HepG2 (cell line): Measurements from ENCODE around the gene CDH12. TPM values are rescaled to one million over a fixed set of nuclear protein-coding genes. Genes with fewer than 3 reads are reported as not detected.

ENCODE experiments used
- ATAC-seq: fragments of 200-7000 bp; cut with Tn5 transposase; 3 replicates; pipeline ENCODE4 v1.9.1; 2020; ENCODE audit warnings: mild to moderate bottlenecking, moderate library complexity
- BruUV-seq: library from RNA; stranded (reverse); fragments of 400-500 nt; replicated peaks from 2 replicates; lab custom pipeline; 2021; lab: Mats Ljungman, UMichigan
- CTCF ChIA-PET: fragments of 300-600 bp; formaldehyde crosslinking; extraction: SDS; loops from one replicate; lab custom pipeline; 2021; ENCODE audit warnings: low total read pairs, inconsistent platforms, low intra/inter-chr PET ratio; lab: Yijun Ruan, JAX
- POLR2A ChIA-PET: fragments of 350-600 bp; sonication (Branson Sonifier 250); formaldehyde crosslinking; loops from one replicate; lab custom pipeline; 2020; ENCODE audit warnings: antibody characterized with exemption, inconsistent platforms; lab: Yijun Ruan, JAX
- DNase-seq: peaks from one replicate; pipeline ENCODE4 v3.0.0-alpha.2; 2015; ENCODE audit warnings: low spot score
- FAIRE-seq: peaks from 3 replicates; lab custom pipeline; 2011; peaks lifted over from hg19 to GRCh38; lab: Jason Lieb, UNC
- H2AFZ ChIP-seq: one replicate; pipeline ENCODE4 v1.6.1; 2011; ENCODE audit warnings: low read length, inconsistent platforms
- H3K27ac ChIP-seq: fragments of 300-600 bp; 3 replicates; pipeline ENCODE4 v1.8.0; 2011; ENCODE audit warnings: mixed run types, mild to moderate bottlenecking, mixed read lengths, low read length, inconsistent platforms; ENCODE audit not compliant: insufficient read depth; ENCODE audit errors: extremely low read length
- H3K27me3 ChIP-seq, 2 experiments: fragments of 200-600 bp in 1 of 2; 2 replicates in 1 of 2; 3 replicates in 1 of 2; pipeline versions ENCODE4 v1.6.0 to v1.8.0; 2011; ENCODE audit warnings: low read length in 2 of 2, mild to moderate bottlenecking in 2 of 2, moderate library complexity in 2 of 2, inconsistent platforms in 1 of 2; ENCODE audit not compliant: insufficient read depth in 2 of 2, control insufficient read depth in 1 of 2
- H3K36me3 ChIP-seq, 2 experiments: fragments of 200-600 bp in 1 of 2; replicated peaks in 1 of 2; 2 replicates in 1 of 2; 3 replicates in 1 of 2; pipeline versions ENCODE4 v1.5.1 to v1.8.0; 2011; ENCODE audit warnings: low read length in 2 of 2, inconsistent platforms in 1 of 2; ENCODE audit not compliant: insufficient read depth in 2 of 2, control insufficient read depth in 1 of 2
- H3K4me1 ChIP-seq: 2 replicates; pipeline ENCODE4 v1.5.1; 2012; ENCODE audit warnings: low read length, inconsistent platforms; ENCODE audit not compliant: insufficient read depth
- H3K4me2 ChIP-seq: 2 replicates; pipeline ENCODE4 v1.6.0; 2011; ENCODE audit warnings: low read depth, low read length, inconsistent platforms
- H3K4me3 ChIP-seq, 3 experiments: fragments of 200-600 bp in 1 of 3; sonication (generic), shearing (Covaris generic) in 1 of 3; replicated peaks in 1 of 3; 2 replicates each; pipeline ENCODE4 v1.5.1; 2011 to 2016; ENCODE audit warnings: low read length in 3 of 3, inconsistent platforms in 2 of 3, low read depth in 2 of 3, mild to moderate bottlenecking in 2 of 3, control low read depth in 1 of 3, mixed read lengths in 1 of 3; ENCODE audit not compliant: insufficient read depth in 1 of 3
- H3K79me2 ChIP-seq: one replicate; pipeline ENCODE4 v1.6.1; 2011; ENCODE audit warnings: low read length, inconsistent platforms; ENCODE audit not compliant: insufficient read depth
- H3K9ac ChIP-seq: 2 replicates; pipeline ENCODE4 v1.6.0; 2011; ENCODE audit warnings: mild to moderate bottlenecking, low read depth, low read length, inconsistent platforms; ENCODE audit not compliant: insufficient read depth
- H3K9me3 ChIP-seq: 2 replicates; pipeline ENCODE4 v1.5.1; 2012; ENCODE audit warnings: mild to moderate bottlenecking, low read length
- H4K20me1 ChIP-seq: 2 replicates; pipeline ENCODE4 v1.6.0; 2011; ENCODE audit warnings: inconsistent platforms, mild to moderate bottlenecking, low read length, moderate library complexity; ENCODE audit not compliant: insufficient read depth
- CHCHD3 ChIP-seq: sonication (generic); formaldehyde crosslinking; IDR thresholded peaks from 2 replicates; pipeline ENCODE4 v1.8.0; 2022; ENCODE audit warnings: mild to moderate bottlenecking, missing genetic modification reagents, moderate library complexity
- GLI4 ChIP-seq: sonication (generic); formaldehyde crosslinking; IDR thresholded peaks from 2 replicates; pipeline ENCODE4 v1.5.1; 2020; ENCODE audit warnings: missing genetic modification reagents, mild to moderate bottlenecking, moderate library complexity, borderline replicate concordance
- MAFK ChIP-seq, 2 experiments: IDR thresholded peaks in 1 of 2; conservative IDR thresholded peaks in 1 of 2; 2 replicates each; pipeline ENCODE4 v1.6.1; 2011; ENCODE audit warnings: improper control_type of control experiment in 2 of 2, low read length in 2 of 2
- POGK ChIP-seq: sonication (generic); formaldehyde crosslinking; conservative IDR thresholded peaks from 2 replicates; pipeline ENCODE4 v1.8.0; 2022; ENCODE audit warnings: mild to moderate bottlenecking, moderate library complexity, missing genetic modification reagents
- SRY ChIP-seq: sonication (generic); formaldehyde crosslinking; IDR thresholded peaks from 2 replicates; pipeline ENCODE4 v1.8.0; 2022; ENCODE audit warnings: mild to moderate bottlenecking, missing genetic modification reagents
- TBX2 ChIP-seq: sonication (generic); formaldehyde crosslinking; IDR thresholded peaks from 2 replicates; pipeline ENCODE4 v1.5.0; 2020; ENCODE audit warnings: missing genetic modification reagents, mild to moderate bottlenecking, borderline replicate concordance
- ZBTB14 ChIP-seq: sonication (generic); formaldehyde crosslinking; IDR thresholded peaks from 2 replicates; pipeline ENCODE4 v1.4.0; 2020; ENCODE audit warnings: missing genetic modification reagents
- ZNF230 ChIP-seq: sonication (generic); formaldehyde crosslinking; IDR thresholded peaks from 2 replicates; pipeline ENCODE4 v1.4.0; 2020; ENCODE audit warnings: mild to moderate bottlenecking, missing genetic modification reagents
- WGBS: methylation state at CpG from one replicate; pipeline ENCODE4 v1.1.6; 2017; ENCODE audit warnings: low lambda C conversion rate; 5-methylcytosine and 5-hydroxymethylcytosine counted together
- in situ Hi-C: cut with HindIII; loops from 2 replicates; pipeline ENCODE4 v1.10.0; 2017; ENCODE audit warnings: low pct_unique_long_range_greater_than_20kb; ENCODE audit not compliant: extremely low pct_ligation_motif_present
- intact Hi-C: fragments of 100-400 bp; cut with micrococcal nuclease; formaldehyde crosslinking; loops from one replicate; pipeline ENCODE4 v1.10.0; 2022; ENCODE audit not compliant: unreplicated experiment
- polyA plus RNA-seq, 8 experiments: library from polyadenylated mRNA; depleted of rRNA in 3 of 8; stranded (reverse) in 7 of 8; unstranded in 1 of 8; fragments of >200 nt; fragmentation: Illumina TruSeq in 4 of 8; extraction: Trizol in 4 of 8; gene quantifications; 2 replicates each; pipeline versions ENCODE4 v1.2.1 to v1.2.3, GENCODE V29; 2011 to 2016; ENCODE audit warnings: low read depth in 4 of 8, missing spikeins in 1 of 8, mixed read lengths in 1 of 8; ENCODE audit not compliant: insufficient read depth in 1 of 8
- total RNA-seq, 5 experiments: library from RNA; depleted of rRNA; stranded (reverse); fragments of >200 nt; fragmentation: Illumina TruSeq; extraction: Trizol; gene quantifications; 2 replicates each; pipeline ENCODE4 v1.2.3, GENCODE V29; 2016; ENCODE audit warnings: low read depth in 1 of 5
- TF ChIP-seq, protein P1 (sequence below): sonication (generic); formaldehyde crosslinking; IDR thresholded peaks from 2 replicates; pipeline ENCODE4 v1.9.0; 2022; ENCODE audit warnings: low read depth, missing genetic modification reagents
- TF ChIP-seq, protein P2 (sequence below): sonication (generic); formaldehyde crosslinking; IDR thresholded peaks from 2 replicates; pipeline ENCODE4 v1.4.0; 2020; ENCODE audit warnings: missing genetic modification reagents
- TF ChIP-seq, protein P3 (sequence below): IDR thresholded peaks from 2 replicates; pipeline ENCODE4 v1.6.1; 2016; ENCODE audit warnings: mild to moderate bottlenecking, missing biosample characterization, missing genetic modification reagents

The CDH12 gene
- total and polyA plus RNA-seq, 2 of the 13 experiments (the other 11 are each of a cell fraction or from before 2014, with no cell fraction given), result not detected

- ATAC-seq (no peak), DNase-seq (no peak), FAIRE-seq (no peak)
- no peak overlapping the region for H3K4me3 ChIP-seq
- 18% methylated on average over 4 of the region's 4 CpGs for WGBS
- H4K20me1 ChIP-seq, result no peaks in the 10 kb centered on the region
- intact Hi-C loops, result no loop called here
- no peak overlapping the region for H2AFZ ChIP-seq
- H3K27ac ChIP-seq, result no peak overlapping the region
- ChIA-PET CTCF (no interaction called here), POLR2A (no interaction called here)
- no peaks in the 10 kb centered on the region for H3K36me3 ChIP-seq
- no peak overlapping the region for H3K4me2 ChIP-seq
- TF ChIP-seq, protein P1, sequence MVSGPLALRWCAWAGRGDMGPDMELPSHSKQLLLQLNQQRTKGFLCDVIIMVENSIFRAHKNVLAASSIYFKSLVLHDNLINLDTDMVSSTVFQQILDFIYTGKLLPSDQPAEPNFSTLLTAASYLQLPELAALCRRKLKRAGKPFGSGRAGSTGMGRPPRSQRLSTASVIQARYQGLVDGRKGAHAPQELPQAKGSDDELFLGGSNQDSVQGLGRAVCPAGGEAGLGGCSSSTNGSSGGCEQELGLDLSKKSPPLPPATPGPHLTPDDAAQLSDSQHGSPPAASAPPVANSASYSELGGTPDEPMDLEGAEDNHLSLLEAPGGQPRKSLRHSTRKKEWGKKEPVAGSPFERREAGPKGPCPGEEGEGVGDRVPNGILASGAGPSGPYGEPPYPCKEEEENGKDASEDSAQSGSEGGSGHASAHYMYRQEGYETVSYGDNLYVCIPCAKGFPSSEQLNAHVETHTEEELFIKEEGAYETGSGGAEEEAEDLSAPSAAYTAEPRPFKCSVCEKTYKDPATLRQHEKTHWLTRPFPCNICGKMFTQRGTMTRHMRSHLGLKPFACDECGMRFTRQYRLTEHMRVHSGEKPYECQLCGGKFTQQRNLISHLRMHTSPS (CRISPR knock-in tag), result no peak
- TF ChIP-seq CHCHD3 (CRISPR knock-in tag) (no peak), ZNF230 (no peak), GLI4 (CRISPR knock-in tag) (no peak), SRY (CRISPR knock-in tag) (no peak), MAFK (conservative IDR thresholded peaks at IDR 0.05 in 1 of 2, IDR thresholded peaks at IDR 0.05 in 1 of 2; ENCODE audit: low read length in 2 of 2) (no peak), TBX2 (CRISPR knock-in tag) (no peak), POGK (no peak), ZBTB14 (CRISPR knock-in tag) (no peak)
- TF ChIP-seq, protein P2, sequence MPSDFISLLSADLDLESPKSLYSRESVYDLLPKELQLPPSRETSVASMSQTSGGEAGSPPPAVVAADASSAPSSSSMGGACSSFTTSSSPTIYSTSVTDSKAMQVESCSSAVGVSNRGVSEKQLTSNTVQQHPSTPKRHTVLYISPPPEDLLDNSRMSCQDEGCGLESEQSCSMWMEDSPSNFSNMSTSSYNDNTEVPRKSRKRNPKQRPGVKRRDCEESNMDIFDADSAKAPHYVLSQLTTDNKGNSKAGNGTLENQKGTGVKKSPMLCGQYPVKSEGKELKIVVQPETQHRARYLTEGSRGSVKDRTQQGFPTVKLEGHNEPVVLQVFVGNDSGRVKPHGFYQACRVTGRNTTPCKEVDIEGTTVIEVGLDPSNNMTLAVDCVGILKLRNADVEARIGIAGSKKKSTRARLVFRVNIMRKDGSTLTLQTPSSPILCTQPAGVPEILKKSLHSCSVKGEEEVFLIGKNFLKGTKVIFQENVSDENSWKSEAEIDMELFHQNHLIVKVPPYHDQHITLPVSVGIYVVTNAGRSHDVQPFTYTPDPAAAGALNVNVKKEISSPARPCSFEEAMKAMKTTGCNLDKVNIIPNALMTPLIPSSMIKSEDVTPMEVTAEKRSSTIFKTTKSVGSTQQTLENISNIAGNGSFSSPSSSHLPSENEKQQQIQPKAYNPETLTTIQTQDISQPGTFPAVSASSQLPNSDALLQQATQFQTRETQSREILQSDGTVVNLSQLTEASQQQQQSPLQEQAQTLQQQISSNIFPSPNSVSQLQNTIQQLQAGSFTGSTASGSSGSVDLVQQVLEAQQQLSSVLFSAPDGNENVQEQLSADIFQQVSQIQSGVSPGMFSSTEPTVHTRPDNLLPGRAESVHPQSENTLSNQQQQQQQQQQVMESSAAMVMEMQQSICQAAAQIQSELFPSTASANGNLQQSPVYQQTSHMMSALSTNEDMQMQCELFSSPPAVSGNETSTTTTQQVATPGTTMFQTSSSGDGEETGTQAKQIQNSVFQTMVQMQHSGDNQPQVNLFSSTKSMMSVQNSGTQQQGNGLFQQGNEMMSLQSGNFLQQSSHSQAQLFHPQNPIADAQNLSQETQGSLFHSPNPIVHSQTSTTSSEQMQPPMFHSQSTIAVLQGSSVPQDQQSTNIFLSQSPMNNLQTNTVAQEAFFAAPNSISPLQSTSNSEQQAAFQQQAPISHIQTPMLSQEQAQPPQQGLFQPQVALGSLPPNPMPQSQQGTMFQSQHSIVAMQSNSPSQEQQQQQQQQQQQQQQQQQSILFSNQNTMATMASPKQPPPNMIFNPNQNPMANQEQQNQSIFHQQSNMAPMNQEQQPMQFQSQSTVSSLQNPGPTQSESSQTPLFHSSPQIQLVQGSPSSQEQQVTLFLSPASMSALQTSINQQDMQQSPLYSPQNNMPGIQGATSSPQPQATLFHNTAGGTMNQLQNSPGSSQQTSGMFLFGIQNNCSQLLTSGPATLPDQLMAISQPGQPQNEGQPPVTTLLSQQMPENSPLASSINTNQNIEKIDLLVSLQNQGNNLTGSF (CRISPR knock-in tag), result no peak
- TF ChIP-seq, protein P3, sequence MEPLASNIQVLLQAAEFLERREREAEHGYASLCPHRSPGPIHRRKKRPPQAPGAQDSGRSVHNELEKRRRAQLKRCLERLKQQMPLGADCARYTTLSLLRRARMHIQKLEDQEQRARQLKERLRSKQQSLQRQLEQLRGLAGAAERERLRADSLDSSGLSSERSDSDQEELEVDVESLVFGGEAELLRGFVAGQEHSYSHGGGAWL (CRISPR knock-in tag), result no peak
- no peaks in the 10 kb centered on the region for H3K27me3 ChIP-seq
- H3K9ac ChIP-seq, result no peak overlapping the region
- BruUV-seq, result no TSS peak
- no peaks in the 10 kb centered on the region for H3K79me2 ChIP-seq
- H3K9me3 ChIP-seq, result no peaks in the 10 kb centered on the region
- no peaks in the 10 kb centered on the region for H3K4me1 ChIP-seq
- in situ Hi-C loops, result no loop called here
These were observed 124.5 kb downstream of the CDH12 start for GRCh38 chr5:22728610-22729009.
